NCI-H1930 (cell line): ENCODE measurements around the gene CNTNAP5.
A peak's percentile ranks its signal among the peaks of the same experiment; 100 is the strongest.

Experiments used
- DNase-seq, 2 experiments: peaks; one replicate each; lab custom pipeline; 2025; lab: John Stamatoyannopoulos, UW

Gene CNTNAP5

GRCh38 chr2:124159166-124159565 lies 134.1 kb downstream of the CNTNAP5 start:
- no peak for DNase-seq

DNA sequence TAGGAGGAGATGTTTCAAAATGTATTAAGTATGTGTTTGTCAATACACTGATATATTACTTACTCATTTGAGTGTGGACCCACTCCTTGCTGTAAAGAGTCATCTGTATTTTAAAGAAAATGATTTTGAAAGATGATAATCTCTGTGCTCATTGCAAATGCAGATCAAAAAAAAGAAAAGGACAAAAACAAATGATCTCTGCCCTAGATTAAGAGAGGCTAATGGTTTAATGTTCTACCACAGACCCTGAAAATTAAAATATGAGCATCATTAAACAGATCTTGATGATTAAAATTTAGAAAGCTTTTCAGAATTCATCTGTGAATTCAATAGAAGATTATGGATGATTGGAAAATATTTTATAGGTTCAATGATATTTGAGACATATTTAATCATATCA lies 136.5 kb downstream of the CNTNAP5 start:
- DNase-seq, result no peak

DNA sequence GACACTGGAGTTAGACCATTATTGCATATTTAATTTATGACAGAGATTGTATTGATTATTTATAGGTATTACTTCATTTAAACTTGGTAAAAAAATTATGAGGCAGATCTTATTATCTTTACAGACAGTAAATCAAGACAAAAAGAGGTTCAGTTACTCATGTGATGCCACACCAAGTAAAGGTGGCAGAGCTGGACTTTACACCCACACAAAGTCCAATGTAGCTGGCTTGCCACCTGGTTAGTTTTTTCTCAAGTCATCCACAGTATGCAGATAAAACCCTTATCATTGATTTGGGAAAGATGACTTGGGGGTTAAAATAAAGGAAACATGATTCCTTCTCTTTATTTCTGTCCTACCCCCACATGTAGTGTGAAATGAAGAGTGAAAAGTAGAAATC lies 137.2 kb downstream of the CNTNAP5 start:
- no peak for DNase-seq

GRCh38 chr2:124163840-124164239 lies 138.8 kb downstream of the CNTNAP5 start:
- DNase-seq, result no peak

DNA sequence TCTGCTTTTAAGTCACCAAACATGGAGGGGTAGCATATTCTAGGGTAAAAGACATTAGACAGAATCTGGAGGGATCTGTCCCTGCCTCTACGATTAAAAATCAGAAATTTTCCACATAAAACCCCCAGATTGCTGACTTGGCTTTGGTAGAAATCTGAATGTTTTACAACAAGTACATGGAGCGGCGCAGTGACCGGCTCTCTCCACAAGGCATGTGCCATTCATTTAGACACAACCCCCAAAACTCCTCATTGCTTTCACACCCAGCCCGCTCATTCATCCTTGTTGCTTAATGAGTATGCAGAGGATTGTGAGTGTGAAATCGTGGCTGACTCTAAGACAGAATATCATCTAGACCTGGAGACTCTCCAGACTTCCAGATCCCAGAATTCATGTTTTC lies 140.6 kb downstream of the CNTNAP5 start:
- no peak for DNase-seq

- no peak for DNase-seq
Observed at GRCh38 chr2:124171472-124172063, 146.5 kb downstream of the CNTNAP5 start.

GRCh38 chr2:124178719-124179118 lies 153.6 kb downstream of the CNTNAP5 start:
- DNase-seq, result no peak

- DNase-seq, result no peak
Observed at GRCh38 chr2:124180635-124181034, 155.5 kb downstream of the CNTNAP5 start.

DNA sequence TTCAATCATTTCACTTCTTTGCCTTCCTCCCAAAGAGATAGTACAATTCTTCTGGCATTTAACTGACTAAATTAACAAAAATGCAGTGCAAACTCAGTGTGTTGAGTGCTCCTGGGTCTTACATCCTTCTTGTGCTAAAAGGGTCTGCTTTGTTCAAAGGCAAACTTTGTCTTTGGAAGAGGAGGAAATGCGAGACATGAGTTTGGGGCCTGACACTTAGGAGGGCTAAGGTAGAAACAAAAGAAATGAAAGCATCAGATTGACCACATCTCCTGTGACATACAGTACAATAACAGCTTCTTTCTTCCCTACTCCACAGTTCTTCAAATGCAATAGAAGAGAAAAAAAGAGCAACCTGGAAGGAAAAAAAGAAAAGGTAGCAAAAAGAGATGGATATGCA lies 161.7 kb downstream of the CNTNAP5 start:
- DNase-seq, result no peak

DNA sequence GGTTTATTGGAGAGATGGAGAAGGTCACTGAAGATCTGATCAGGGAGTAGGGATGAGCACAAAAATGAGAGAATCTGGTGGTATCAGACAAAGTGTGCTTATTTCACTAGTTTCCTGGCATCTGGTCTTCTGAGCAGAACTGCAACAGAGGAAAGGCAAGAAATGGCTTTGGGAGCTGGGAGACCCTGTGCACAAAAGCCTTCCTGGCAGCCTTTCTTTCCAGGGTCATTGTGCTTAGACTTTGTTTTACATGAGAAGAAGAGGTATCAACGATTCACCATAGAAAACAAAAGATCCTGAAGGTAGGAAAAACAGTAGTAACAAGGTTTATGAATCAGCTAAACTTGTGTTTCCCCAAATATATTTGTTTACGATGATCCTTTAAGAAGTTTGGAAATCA lies 162.9 kb downstream of the CNTNAP5 start:
- no peak for DNase-seq

DNA sequence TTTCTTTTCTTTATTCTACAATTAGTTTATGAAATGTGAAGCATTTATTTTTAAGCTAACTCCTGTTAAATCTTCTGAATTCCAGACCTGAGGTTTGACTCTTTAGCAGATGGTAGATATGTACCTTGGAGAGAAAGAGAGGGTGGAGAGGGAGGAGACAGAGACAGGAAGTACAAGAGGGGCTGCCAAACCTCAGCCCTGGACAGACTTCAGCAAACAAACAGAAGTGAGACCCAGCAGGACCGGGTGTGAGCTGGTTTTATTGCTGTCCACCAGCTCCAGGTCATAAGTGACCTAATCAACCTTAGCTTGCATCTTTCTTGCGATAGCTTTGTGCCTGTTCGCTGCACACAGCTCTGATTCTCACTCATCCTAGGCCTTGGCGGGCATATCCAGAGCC lies 168.6 kb downstream of the CNTNAP5 start:
- DNase-seq, result no peak

GRCh38 chr2:124201713-124202112 lies 176.6 kb downstream of the CNTNAP5 start:
- no peak for DNase-seq

GRCh38 chr2:124209441-124209840 lies 184.4 kb downstream of the CNTNAP5 start:
- no peak for DNase-seq

DNA sequence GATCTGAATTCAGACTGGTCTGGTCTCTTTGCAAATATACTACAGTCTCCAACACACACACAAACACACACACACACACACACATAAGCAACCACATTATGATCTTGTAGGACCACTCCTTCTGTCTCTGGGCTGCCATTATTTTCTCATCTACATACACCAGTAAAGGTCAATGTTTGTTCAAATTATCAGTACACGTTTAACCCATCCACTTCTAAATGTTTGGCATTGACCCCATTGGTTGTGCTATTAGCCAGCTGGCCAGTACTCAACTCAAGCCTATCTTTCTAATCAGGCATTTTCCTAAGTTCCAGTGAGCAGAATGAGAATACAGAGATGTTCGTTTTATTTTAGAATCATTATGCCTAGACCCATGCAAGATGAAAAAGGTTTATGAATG lies 186.4 kb downstream of the CNTNAP5 start:
- DNase-seq, result no peak

GRCh38 chr2:124213977-124214587 lies 189.0 kb downstream of the CNTNAP5 start:
- DNase-seq, result no peak

DNA sequence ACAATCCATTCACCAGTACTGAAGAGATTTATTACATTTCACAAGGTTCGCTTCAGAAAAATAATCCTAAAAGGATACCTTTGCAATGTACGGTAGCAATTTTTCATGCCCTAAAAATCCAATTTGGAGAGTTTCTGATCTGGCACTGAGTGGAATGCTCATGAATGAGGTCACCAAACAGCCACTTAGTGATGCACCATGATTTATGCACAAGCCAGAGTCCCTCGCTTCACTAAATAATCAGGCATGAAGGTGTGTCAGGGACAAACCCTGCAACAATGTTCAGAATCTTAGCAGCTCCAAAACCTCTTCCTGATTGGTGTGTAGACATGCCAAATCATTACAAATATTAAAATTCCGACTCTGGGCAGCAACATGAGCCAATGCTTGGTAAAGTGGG lies 221.1 kb downstream of the CNTNAP5 start:
- DNase-seq, result no peak

GRCh38 chr2:124248386-124248785 lies 223.3 kb downstream of the CNTNAP5 start:
- DNase-seq, result no peak

- peak; percentile 49 to 72 for DNase-seq
Observed at GRCh38 chr2:124250433-124250832, 225.3 kb downstream of the CNTNAP5 start.

DNA sequence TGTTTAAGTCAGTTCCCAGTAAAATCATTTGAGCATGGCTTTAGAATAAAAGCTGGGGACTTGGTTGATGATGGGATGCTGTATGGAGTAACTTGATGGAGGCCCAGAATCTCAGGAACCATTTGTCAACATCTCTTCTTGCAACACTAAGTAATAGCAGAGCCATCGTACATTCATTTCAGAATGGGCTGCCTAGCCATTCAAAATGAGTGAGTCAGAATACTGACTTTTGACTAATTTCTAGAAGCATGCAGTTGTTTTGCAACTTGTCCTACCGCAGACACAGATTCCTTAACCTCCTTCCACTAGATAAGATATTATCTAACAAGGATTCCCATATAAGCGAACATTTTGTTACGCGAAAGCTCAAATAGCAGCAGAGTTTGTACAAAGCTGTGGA lies 229.5 kb downstream of the CNTNAP5 start:
- no peak for DNase-seq

DNA sequence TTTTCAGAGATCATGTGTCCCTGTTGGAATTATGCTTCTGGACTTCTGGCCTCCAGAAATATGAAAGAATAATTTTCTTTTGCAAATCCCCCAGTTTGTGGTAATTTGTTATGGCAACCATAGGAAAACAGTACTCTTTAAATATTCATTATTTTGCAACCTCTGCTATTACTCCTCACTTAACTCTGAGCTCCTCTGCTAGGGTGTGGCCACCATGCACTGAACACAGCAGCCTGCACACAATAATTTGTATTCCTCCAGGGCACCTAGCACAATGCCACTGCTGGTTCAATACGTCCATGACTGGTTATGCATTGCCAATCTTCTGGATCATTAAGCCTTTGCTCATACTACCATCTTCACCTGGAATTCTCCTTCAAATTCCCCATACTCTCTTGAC lies 232.0 kb downstream of the CNTNAP5 start:
- no peak for DNase-seq

- no peak for DNase-seq
Observed at GRCh38 chr2:124258140-124258880, 233.2 kb downstream of the CNTNAP5 start.

DNA sequence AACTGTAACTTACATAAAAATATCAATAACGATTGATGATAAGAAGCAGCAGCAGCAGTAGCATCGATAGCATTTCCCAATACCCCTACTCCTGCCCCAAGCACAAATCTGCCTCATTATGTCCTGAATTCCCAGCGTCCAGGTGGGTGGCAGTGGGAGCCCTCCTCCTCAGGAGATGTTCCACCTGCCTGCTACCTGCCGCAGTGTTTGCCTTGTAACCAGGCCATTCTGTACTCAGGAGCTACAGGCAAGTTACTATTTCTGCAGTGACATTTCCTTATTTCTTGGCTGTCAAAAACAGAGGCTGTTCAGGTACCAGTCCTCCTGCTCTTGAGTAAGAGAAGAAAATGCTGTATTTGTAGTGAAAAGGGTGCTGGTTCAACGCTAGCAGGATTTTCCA lies 236.4 kb downstream of the CNTNAP5 start:
- DNase-seq, result no peak

DNA sequence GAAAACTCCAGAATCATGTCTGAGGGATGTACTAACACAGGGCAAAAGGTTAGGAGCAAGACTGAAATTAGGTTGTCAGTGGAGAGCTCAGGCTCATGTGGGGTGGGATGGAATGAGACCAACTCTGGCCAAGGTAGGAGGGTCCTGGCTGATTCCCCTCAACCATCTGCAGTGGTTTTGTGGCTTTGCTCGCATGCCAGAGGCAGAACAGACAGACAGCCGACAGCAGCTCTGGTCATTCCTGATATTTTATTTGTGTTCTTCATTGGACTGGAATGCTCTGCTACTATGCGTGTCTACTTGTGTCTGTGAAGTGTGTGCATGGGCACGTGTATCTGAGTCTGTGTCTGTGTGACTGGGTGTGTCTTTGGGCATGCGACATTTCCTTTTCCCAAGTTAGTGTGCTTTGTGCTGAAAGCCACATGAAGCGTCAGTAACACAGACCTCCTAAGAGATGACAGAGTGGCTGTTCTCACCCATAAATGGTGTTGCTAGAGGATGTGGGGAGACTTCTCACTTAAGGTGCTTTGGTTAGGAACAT lies 239.5 kb downstream of the CNTNAP5 start:
- DNase-seq, result no peak
